B cell (primary cell): ENCODE results near the gene ULK4. TPM values are rescaled to one million over a fixed set of nuclear protein-coding genes. Genes with fewer than 3 reads are reported as not detected.

Source experiments
- ATAC-seq: fragments of 200-7000 bp; cut with Tn5 transposase; one replicate; pipeline ENCODE4 v1.10.0; 2021; ENCODE audit warnings: low read depth, mild to moderate bottlenecking, moderate number of reproducible peaks, moderate library complexity
- CTCF ChIA-PET: fragments of 350-600 bp; sonication (Branson Sonifier 250); formaldehyde crosslinking; loops from one replicate; lab custom pipeline; 2021; ENCODE audit warnings: antibody characterized with exemption, inconsistent platforms; lab: Charles Lee
- POLR2A ChIA-PET: fragments of 350-600 bp; sonication (Branson Sonifier 250); formaldehyde crosslinking; loops from one replicate; lab custom pipeline; 2021; ENCODE audit warnings: antibody characterized with exemption; lab: Charles Lee
- DNase-seq: peaks from one replicate; pipeline ENCODE4 v3.0.0; 2013
- H2AFZ ChIP-seq: 2 replicates; pipeline ENCODE4 v1.6.1; 2012; ENCODE audit warnings: mild to moderate bottlenecking, low read depth, low read length; ENCODE audit not compliant: insufficient read depth, poor library complexity, severe bottlenecking
- H3K27ac ChIP-seq, 2 donors: 1 replicate in 1 of 2; 2 replicates in 1 of 2; pipeline ENCODE4 v1.5.1; 2012 to 2013; ENCODE audit warnings: low read length in 2 of 2, mild to moderate bottlenecking in 2 of 2, moderate library complexity in 1 of 2
- H3K27me3 ChIP-seq, 4 experiments: fragments of 200-600 bp in 1 of 4; sonication (generic) in 1 of 4; replicated peaks in 1 of 4; 1 replicate in 2 of 4; 2 replicates in 2 of 4; pipeline versions ENCODE4 v1.6.1 to v1.7.0; 2013 to 2016; ENCODE audit warnings: low read length in 3 of 4, mild to moderate bottlenecking in 2 of 4, mixed read lengths in 1 of 4, moderate library complexity in 1 of 4; ENCODE audit not compliant: insufficient read depth in 4 of 4, control insufficient read depth in 3 of 4; ENCODE audit errors: control extremely low read depth in 1 of 4
- H3K36me3 ChIP-seq, 2 experiments: replicated peaks in 1 of 2; 1 replicate in 1 of 2; 2 replicates in 1 of 2; pipeline versions ENCODE4 v1.6.1 to v1.7.1; 2013; ENCODE audit warnings: low read length in 1 of 2; ENCODE audit not compliant: insufficient read depth in 2 of 2, control insufficient read depth in 1 of 2; ENCODE audit errors: control extremely low read depth in 1 of 2, extremely low read depth in 1 of 2
- H3K4me1 ChIP-seq, 2 donors: fragments of 200-600 bp in 1 of 2; sonication (generic) in 1 of 2; 1 replicate in 1 of 2; 2 replicates in 1 of 2; pipeline versions ENCODE4 v1.5.1 to v1.6.1; 2013 to 2017; ENCODE audit warnings: low read length in 2 of 2; ENCODE audit not compliant: control insufficient read depth in 2 of 2, insufficient read depth in 2 of 2
- H3K4me2 ChIP-seq: replicated peaks from 2 replicates; pipeline ENCODE3; 2012; ENCODE audit warnings: mild to moderate bottlenecking, low read depth, low read length; ENCODE audit not compliant: poor library complexity, severe bottlenecking
- H3K4me3 ChIP-seq, 5 experiments: fragments of 200-600 bp in 1 of 5; sonication (generic) in 1 of 5; 1 replicate in 3 of 5; 2 replicates in 2 of 5; pipeline versions ENCODE4 v1.5.1 to v1.7.0; 2011 to 2016; ENCODE audit warnings: low read length in 4 of 5, mild to moderate bottlenecking in 4 of 5, low read depth in 2 of 5, control low read depth in 1 of 5, moderate library complexity in 1 of 5; ENCODE audit not compliant: insufficient read depth in 1 of 5; ENCODE audit errors: control extremely low read depth in 1 of 5, extremely low read depth in 1 of 5
- H3K79me2 ChIP-seq: fragments of 200-600 bp; sonication (generic); one replicate; pipeline ENCODE4 v1.6.0; 2016; ENCODE audit warnings: low read length; ENCODE audit not compliant: control insufficient read depth, insufficient read depth
- H3K9ac ChIP-seq: fragments of 200-600 bp; sonication (generic); 2 replicates; pipeline ENCODE4 v1.6.1; 2017; ENCODE audit warnings: mild to moderate bottlenecking, low read length, moderate library complexity
- H3K9me3 ChIP-seq, 3 donors: one replicate each; pipeline versions ENCODE4 v1.6.1 to v1.7.1; 2013; ENCODE audit warnings: low read length in 2 of 3; ENCODE audit not compliant: control insufficient read depth in 2 of 3, insufficient read depth in 1 of 3; ENCODE audit errors: control extremely low read depth in 1 of 3
- H4K20me1 ChIP-seq: 2 replicates; pipeline ENCODE4 v1.6.0; 2012; ENCODE audit warnings: mild to moderate bottlenecking, low read length; ENCODE audit not compliant: insufficient read depth, control insufficient read depth, poor library complexity, severe bottlenecking
- H3K27ac Mint-ChIP-seq: one replicate; pipeline ENCODE4 v1.8.0; 2021; ENCODE audit warnings: mixed read lengths
- H3K27me3 Mint-ChIP-seq: one replicate; pipeline ENCODE4 v1.8.0; 2021; ENCODE audit warnings: mixed read lengths
- H3K4me1 Mint-ChIP-seq: one replicate; pipeline ENCODE4 v1.8.0; 2021; ENCODE audit warnings: mixed read lengths
- H3K4me3 Mint-ChIP-seq: one replicate; pipeline ENCODE4 v1.8.0; 2021; ENCODE audit warnings: mixed read lengths
- H3K9me3 Mint-ChIP-seq: one replicate; pipeline ENCODE4 v1.8.0; 2022; ENCODE audit warnings: mixed read lengths; ENCODE audit not compliant: insufficient read depth
- EZH2 ChIP-seq: IDR thresholded peaks from 2 replicates; pipeline ENCODE4 v1.6.1; 2012; ENCODE audit warnings: borderline replicate concordance, low read depth, mild to moderate bottlenecking, moderate library complexity, low read length; ENCODE audit not compliant: insufficient read depth, poor library complexity, severe bottlenecking
- whole genome bisulfite sequencing: methylation state at CpG from one replicate; pipeline ENCODE4 v1.1.5; 2013; ENCODE audit warnings: missing lambda C conversion rate; ENCODE audit not compliant: insufficient coverage; 5-methylcytosine and 5-hydroxymethylcytosine counted together
- intact Hi-C: fragments of 100-400 bp; cut with micrococcal nuclease; formaldehyde crosslinking; loops from one replicate; pipeline ENCODE4 v1.10.0; 2022
- polyA plus RNA-seq: library from polyadenylated mRNA; depleted of rRNA; stranded (reverse); fragments of >200 nt; gene quantifications from 2 replicates; pipeline ENCODE4 v1.2.3, GENCODE V29; 2012
- total RNA-seq, 2 donors: library from RNA; stranded (reverse); fragments of 120-200 nt in 1 of 2; gene quantifications; 1 replicate in 1 of 2; 2 replicates in 1 of 2; pipeline versions ENCODE4 v1.2.3 to v1.2.4, GENCODE V29; 2013 to 2022
- TF ChIP-seq, protein P1 (sequence below): fragments of 200-600 bp; IDR thresholded peaks from one replicate; pipeline ENCODE4 v1.8.0; 2022; ENCODE audit warnings: antibody characterized with exemption, mild to moderate bottlenecking

ULK4 gene
- total and polyA plus RNA-seq, 2 donors (not counting 1 experiment from before 2014, with no cell fraction given) = 5.2 to 33.7 TPM

DNA sequence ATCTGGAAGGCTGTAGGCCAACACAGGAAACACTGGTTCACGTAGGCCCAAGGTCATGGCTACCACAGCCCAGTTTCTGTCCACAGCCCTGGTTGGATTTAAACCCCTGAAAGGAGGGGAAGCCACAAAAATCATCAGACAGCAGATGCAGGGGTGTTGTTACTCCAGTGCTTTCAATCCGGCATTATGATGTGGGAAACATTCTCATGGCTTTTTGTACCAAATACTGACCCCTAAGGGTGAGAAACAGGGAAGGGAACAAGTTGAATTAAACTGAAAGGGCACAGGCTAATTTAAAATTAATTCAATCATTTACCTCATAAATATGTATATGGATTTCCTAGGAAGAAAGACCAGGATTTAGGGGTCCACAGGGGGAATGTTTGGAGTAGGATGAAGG lies 387.0 kb downstream of the ULK4 start:
- 91% methylated on average over 1 of the region's 2 CpGs for WGBS
- Mint-ChIP-seq H3K4me3 (no peak overlapping the region), H3K27ac (no peak overlapping the region), H3K27me3 (no peaks in the 10 kb centered on the region), H3K4me1 (peaks cover 26% of the 10 kb centered on the region), H3K9me3 (no peaks in the 10 kb centered on the region)
- no peak overlapping the region for H3K27ac ChIP-seq
- no peak for DNase-seq
- POLR2A ChIA-PET = no interaction called here
- H4K20me1 ChIP-seq = no peaks in the 10 kb centered on the region
- H3K27me3 ChIP-seq = no peaks in the 10 kb centered on the region
- intact Hi-C loops = no loop called here
- H3K36me3 ChIP-seq = no peaks in the 10 kb centered on the region
- peaks cover 0 to 5% (median 1%) of the 10 kb centered on the region in 3 donors for H3K9me3 ChIP-seq
- no peak for ATAC-seq
- no peak overlapping the region for H3K4me2 ChIP-seq
- peaks cover 20 to 21% of the 10 kb centered on the region in 2 donors for H3K4me1 ChIP-seq
- no peak overlapping the region for H3K9ac ChIP-seq
- no peak overlapping the region for H2AFZ ChIP-seq
- CTCF ChIA-PET = no interaction called here
- H3K79me2 ChIP-seq = no peaks in the 10 kb centered on the region
- no peak overlapping the region for H3K4me3 ChIP-seq
- TF ChIP-seq EZH2 = no peak
- TF ChIP-seq, protein P1, sequence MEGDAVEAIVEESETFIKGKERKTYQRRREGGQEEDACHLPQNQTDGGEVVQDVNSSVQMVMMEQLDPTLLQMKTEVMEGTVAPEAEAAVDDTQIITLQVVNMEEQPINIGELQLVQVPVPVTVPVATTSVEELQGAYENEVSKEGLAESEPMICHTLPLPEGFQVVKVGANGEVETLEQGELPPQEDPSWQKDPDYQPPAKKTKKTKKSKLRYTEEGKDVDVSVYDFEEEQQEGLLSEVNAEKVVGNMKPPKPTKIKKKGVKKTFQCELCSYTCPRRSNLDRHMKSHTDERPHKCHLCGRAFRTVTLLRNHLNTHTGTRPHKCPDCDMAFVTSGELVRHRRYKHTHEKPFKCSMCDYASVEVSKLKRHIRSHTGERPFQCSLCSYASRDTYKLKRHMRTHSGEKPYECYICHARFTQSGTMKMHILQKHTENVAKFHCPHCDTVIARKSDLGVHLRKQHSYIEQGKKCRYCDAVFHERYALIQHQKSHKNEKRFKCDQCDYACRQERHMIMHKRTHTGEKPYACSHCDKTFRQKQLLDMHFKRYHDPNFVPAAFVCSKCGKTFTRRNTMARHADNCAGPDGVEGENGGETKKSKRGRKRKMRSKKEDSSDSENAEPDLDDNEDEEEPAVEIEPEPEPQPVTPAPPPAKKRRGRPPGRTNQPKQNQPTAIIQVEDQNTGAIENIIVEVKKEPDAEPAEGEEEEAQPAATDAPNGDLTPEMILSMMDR = no peak

DNA sequence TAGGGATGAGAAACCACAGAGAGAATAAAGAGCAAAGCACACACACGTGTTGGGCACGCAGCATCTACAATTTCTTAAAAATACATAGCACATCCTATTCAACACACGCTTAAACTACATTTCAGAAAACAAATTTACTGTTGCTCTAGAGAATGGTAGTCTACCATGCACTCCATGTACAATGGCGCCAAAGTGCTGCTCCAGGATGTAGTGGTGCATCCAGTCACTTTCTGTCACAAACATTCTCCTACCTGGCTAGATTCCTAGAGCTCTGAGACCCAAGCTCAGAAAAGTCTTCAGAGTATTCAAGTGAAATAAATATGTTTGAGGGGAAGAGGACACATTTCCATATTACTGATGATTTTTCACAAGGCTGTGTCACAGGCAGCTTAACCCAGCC lies 388.3 kb downstream of the ULK4 start:
- 93% methylated on average over 4 of the region's 4 CpGs for WGBS
- ChIA-PET CTCF (no interaction called here), POLR2A (no interaction called here)
- H3K9ac ChIP-seq = no peak overlapping the region
- H3K4me3 ChIP-seq = no peak overlapping the region
- Mint-ChIP-seq H3K4me3 (no peak overlapping the region), H3K27ac (no peak overlapping the region), H3K4me1 (peaks cover 20% of the 10 kb centered on the region), H3K27me3 (no peaks in the 10 kb centered on the region), H3K9me3 (no peaks in the 10 kb centered on the region)
- H3K9me3 ChIP-seq = no peaks in the 10 kb centered on the region
- intact Hi-C loops = no loop called here
- H3K27ac ChIP-seq = no peak overlapping the region
- no peak overlapping the region for H2AFZ ChIP-seq
- H3K4me1 ChIP-seq = peaks cover 17 to 19% of the 10 kb centered on the region in 2 donors
- TF ChIP-seq, protein P1 = no peak
- no peak for TF ChIP-seq EZH2
- H3K36me3 ChIP-seq = no peaks in the 10 kb centered on the region
- no peaks in the 10 kb centered on the region for H3K27me3 ChIP-seq
- no peaks in the 10 kb centered on the region for H4K20me1 ChIP-seq
- H3K4me2 ChIP-seq = no peak overlapping the region
- ATAC-seq (no peak), DNase-seq (no peak)
- H3K79me2 ChIP-seq = no peaks in the 10 kb centered on the region
